ENCODE results near the gene RBM20. TPM values are rescaled to one million over a fixed set of nuclear protein-coding genes. Genes with fewer than 3 reads are reported as not detected.
"Not testable (repeated sequence)": the region's sequence is repeated elsewhere in the genome, so short reads cannot be mapped to it uniquely, and the experiment has no call there.

The RBM20 gene
- total and polyA plus RNA-seq, 4 donors, result 1.1 to 2.2 (median 1.6) TPM

DNA sequence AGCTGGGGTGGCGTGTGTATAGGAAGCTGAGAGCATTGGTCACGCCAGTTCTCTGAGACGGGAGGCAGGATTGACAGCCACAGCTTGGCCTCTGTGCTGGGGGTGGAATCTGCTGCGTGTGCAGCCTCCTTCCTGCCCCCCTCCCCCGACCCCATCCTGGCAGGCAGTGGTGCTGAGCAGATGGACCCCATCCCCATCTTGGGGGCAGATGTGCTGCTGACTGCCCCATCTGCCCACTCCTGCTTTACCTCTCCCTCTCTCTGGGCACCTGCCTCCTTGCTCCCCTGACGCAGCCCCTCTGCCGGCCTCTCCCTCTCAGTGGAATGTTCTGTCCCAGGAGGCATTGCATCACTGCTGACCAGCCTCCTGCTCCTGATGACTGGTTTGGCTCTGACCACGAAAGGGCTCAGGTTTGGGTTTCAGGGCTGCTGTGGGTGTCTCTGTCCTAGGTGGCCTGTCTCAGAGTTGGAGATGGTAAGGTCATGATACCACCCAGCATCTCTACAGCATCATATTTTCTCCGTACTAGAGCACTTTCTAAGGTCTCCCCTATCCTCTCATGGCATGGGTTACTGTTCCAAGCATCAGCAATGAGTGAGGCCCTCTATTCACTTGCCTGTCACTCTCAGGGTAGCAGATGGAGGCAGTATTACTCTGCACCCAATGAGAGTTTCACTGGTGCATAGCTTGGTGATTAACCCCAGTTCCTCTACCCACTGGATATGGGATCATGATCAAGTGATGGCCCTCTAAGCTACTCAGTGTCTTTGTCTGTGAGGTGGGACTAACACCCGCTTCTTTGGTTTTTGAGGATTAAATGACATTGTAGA, 81.9 kb downstream of the RBM20 start:
- H3K36me3 ChIP-seq (ENCODE audit: control insufficient read depth, insufficient read depth, low read length), result no peaks in the 10 kb centered on the region
- WGBS (ENCODE audit: insufficient coverage), result 30% methylated on average over 5 of the region's 10 CpGs

DNA sequence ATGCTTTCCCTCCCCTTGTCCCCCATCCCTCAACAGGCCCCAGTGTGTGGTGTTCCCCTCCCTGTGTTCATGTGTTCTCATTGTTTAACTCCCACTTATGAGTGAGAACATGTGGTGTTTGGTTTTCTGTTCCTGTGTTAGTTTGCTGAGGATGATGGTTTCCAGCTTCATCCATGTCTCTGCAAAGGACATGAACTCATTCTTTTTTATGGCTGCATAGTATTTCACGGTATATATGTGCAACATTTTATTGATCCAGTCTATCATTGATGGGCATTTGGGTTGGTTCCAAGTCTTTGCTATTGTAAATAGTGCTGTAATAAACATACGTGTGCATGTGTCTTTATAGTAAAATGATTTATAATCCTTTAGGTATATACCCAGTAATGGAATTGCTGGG, 83.6 kb downstream of the RBM20 start:
- DNase-seq (ENCODE audit: low read depth in 4 of 6, low spot score in 6 of 6); H3K36me3 ChIP-seq (ENCODE audit: control insufficient read depth, insufficient read depth, low read length); H3K4me3 ChIP-seq (ENCODE audit: low read depth, low read length); H3K4me1 ChIP-seq (ENCODE audit: control insufficient read depth, insufficient read depth, low read length); H3K27me3 ChIP-seq (ENCODE audit: control insufficient read depth, insufficient read depth, low read length); H3K27ac ChIP-seq (ENCODE audit: low read depth, low read length); H3K9me3 ChIP-seq (ENCODE audit: control insufficient read depth, insufficient read depth, low read length): not testable (repeated sequence)
- no CpG with 5 or more reads among the region's 2 CpGs for WGBS (ENCODE audit: insufficient coverage)

More for the DNA sequence above, 81.9 kb downstream of the RBM20 start:
- H3K27me3 ChIP-seq (ENCODE audit: control insufficient read depth, insufficient read depth, low read length), result no peaks in the 10 kb centered on the region
- peaks cover 3% of the 10 kb centered on the region for H3K4me1 ChIP-seq (ENCODE audit: control insufficient read depth, insufficient read depth, low read length)
- H3K4me3 ChIP-seq (ENCODE audit: low read depth, low read length), result no peak overlapping the region
- DNase-seq (ENCODE audit: low read depth in 4 of 6, low spot score in 6 of 6), result no peak
- no peaks in the 10 kb centered on the region for H3K9me3 ChIP-seq (ENCODE audit: control insufficient read depth, insufficient read depth, low read length)
- H3K27ac ChIP-seq (ENCODE audit: low read depth, low read length), result no peak overlapping the region

GRCh38 chr10:110730345-110731050, 86.4 kb downstream of the RBM20 start:
- Histone ChIP-seq H3K36me3 (ENCODE audit: control insufficient read depth, insufficient read depth, low read length) (no peaks in the 10 kb centered on the region), H3K4me3 (ENCODE audit: low read depth, low read length) (no peak overlapping the region), H3K27ac (ENCODE audit: low read depth, low read length) (no peak overlapping the region), H3K9me3 (ENCODE audit: control insufficient read depth, insufficient read depth, low read length) (no peaks in the 10 kb centered on the region), H3K4me1 (ENCODE audit: control insufficient read depth, insufficient read depth, low read length) (peaks cover 3% of the 10 kb centered on the region), H3K27me3 (ENCODE audit: control insufficient read depth, insufficient read depth, low read length) (no peaks in the 10 kb centered on the region)
- no peak for DNase-seq (ENCODE audit: low read depth in 4 of 6, low spot score in 6 of 6)
- WGBS (ENCODE audit: insufficient coverage), result 55% methylated on average over 6 of the region's 11 CpGs

DNA sequence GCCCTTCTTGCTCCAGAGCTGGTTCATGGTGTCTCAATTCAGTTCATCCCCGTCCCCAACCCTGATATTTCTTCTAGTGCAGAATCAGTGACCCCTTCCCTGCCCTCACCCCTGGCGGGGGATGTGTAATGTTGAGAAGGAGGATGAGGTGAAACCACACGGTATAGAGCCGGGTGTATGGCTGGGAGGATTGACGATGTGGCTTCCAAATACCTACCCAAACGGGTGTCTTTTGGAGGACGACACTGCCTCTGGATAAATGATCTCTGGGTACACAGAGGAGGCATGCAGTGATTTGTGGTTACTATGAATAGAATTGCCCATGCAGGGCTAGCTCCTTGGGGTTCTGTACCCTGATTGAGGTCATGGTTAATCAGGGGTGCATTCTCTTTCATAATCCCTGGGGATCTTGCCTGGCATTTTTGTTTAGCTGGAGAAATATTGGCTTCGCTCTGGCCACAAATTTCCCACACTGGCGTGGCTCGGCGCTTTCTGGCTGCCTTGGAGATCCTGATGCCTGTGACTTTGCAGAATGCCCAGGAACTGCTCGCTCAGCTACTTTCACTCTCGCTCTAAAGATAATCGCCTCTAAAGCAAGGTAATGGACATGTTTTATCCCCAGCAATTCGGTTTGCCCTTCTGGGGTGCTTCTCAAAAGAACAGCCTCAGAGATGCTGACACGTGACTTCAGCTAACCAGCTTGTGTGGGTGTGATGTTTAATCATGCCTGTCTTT, 89.2 kb downstream of the RBM20 start:
- 24% methylated on average over 11 of the region's 16 CpGs for WGBS (ENCODE audit: insufficient coverage)
- DNase-seq (ENCODE audit: low read depth in 4 of 6, low spot score in 6 of 6), result peak in 3 of 6 donors; percentile 31 to 88 (median 36)
- Histone ChIP-seq H3K36me3 (ENCODE audit: control insufficient read depth, insufficient read depth, low read length) (no peaks in the 10 kb centered on the region), H3K4me1 (ENCODE audit: control insufficient read depth, insufficient read depth, low read length) (no peaks in the 10 kb centered on the region), H3K27me3 (ENCODE audit: control insufficient read depth, insufficient read depth, low read length) (no peaks in the 10 kb centered on the region), H3K4me3 (ENCODE audit: low read depth, low read length) (peak overlapping the region; percentile 19), H3K9me3 (ENCODE audit: control insufficient read depth, insufficient read depth, low read length) (no peaks in the 10 kb centered on the region), H3K27ac (ENCODE audit: low read depth, low read length) (peak overlapping the region; percentile 43)

DNA sequence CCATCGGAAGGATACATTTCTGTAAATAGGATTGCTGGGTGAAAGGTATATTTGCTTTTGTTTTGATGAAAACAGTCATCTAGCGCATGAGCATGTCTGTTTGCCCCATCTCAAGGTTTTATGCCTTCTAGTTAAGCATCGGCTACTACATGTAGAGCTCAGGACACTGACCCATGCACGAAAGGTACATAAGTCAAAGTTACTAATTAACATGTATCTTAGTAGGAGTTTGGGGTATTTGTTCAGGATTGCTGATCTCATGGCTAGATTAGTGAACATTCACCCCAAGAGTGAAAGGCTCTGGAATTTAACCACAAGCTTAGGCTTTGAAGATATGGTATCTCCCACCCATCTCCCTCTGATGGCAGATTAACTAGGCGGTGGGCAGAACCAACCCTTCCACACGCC, 91.5 kb downstream of the RBM20 start:
- Histone ChIP-seq H3K4me1 (ENCODE audit: control insufficient read depth, insufficient read depth, low read length) (peaks cover 5% of the 10 kb centered on the region), H3K27ac (ENCODE audit: low read depth, low read length) (no peak overlapping the region), H3K36me3 (ENCODE audit: control insufficient read depth, insufficient read depth, low read length) (no peaks in the 10 kb centered on the region), H3K4me3 (ENCODE audit: low read depth, low read length) (no peak overlapping the region), H3K9me3 (ENCODE audit: control insufficient read depth, insufficient read depth, low read length) (no peaks in the 10 kb centered on the region), H3K27me3 (ENCODE audit: control insufficient read depth, insufficient read depth, low read length) (no peaks in the 10 kb centered on the region)
- WGBS (ENCODE audit: insufficient coverage), result 93% methylated on average over 2 of the region's 6 CpGs
- DNase-seq (ENCODE audit: low read depth in 4 of 6, low spot score in 6 of 6), result no peak

- Histone ChIP-seq H3K36me3 (ENCODE audit: control insufficient read depth, insufficient read depth, low read length) (no peaks in the 10 kb centered on the region), H3K27me3 (ENCODE audit: control insufficient read depth, insufficient read depth, low read length) (no peaks in the 10 kb centered on the region), H3K4me1 (ENCODE audit: control insufficient read depth, insufficient read depth, low read length) (peaks cover 5% of the 10 kb centered on the region), H3K4me3 (ENCODE audit: low read depth, low read length) (no peak overlapping the region), H3K9me3 (ENCODE audit: control insufficient read depth, insufficient read depth, low read length) (no peaks in the 10 kb centered on the region), H3K27ac (ENCODE audit: low read depth, low read length) (no peak overlapping the region)
- WGBS (ENCODE audit: insufficient coverage), result 74% methylated on average over 5 of the region's 7 CpGs
- no peak for DNase-seq (ENCODE audit: low read depth in 4 of 6, low spot score in 6 of 6)
These were observed 93.9 kb downstream of the RBM20 start for GRCh38 chr10:110737886-110738634.

DNA sequence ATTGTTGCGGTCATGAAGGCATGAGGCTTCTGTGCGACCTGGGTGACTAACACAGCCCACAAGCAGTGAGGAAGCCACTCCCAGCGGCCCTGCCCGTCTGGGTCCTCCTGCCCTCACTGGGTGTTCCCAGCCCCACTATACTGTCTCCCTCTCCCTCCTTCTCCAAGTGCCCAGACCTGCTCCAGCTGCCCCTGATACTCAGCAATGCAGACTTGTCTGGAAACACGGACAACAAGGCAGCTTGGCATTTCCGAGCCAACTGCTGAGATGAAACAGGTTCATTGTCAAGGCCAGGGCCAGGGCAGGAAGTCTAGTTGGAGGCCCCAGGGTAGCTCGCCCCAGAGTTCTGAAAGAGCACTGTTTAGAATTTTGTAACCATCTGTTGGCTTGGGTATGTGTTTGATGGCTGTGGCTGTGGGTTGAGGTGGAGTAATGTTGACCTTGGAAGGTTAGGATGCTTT, 95.7 kb downstream of the RBM20 start:
- no peaks in the 10 kb centered on the region for H3K9me3 ChIP-seq (ENCODE audit: control insufficient read depth, insufficient read depth, low read length)
- H3K4me3 ChIP-seq (ENCODE audit: low read depth, low read length), result no peak overlapping the region
- peaks cover 5% of the 10 kb centered on the region for H3K4me1 ChIP-seq (ENCODE audit: control insufficient read depth, insufficient read depth, low read length)
- H3K27ac ChIP-seq (ENCODE audit: low read depth, low read length), result no peak overlapping the region
- 59% methylated on average over 6 of the region's 7 CpGs for WGBS (ENCODE audit: insufficient coverage)
- DNase-seq (ENCODE audit: low read depth in 4 of 6, low spot score in 6 of 6), result no peak
- H3K36me3 ChIP-seq (ENCODE audit: control insufficient read depth, insufficient read depth, low read length), result no peaks in the 10 kb centered on the region
- no peaks in the 10 kb centered on the region for H3K27me3 ChIP-seq (ENCODE audit: control insufficient read depth, insufficient read depth, low read length)

DNA sequence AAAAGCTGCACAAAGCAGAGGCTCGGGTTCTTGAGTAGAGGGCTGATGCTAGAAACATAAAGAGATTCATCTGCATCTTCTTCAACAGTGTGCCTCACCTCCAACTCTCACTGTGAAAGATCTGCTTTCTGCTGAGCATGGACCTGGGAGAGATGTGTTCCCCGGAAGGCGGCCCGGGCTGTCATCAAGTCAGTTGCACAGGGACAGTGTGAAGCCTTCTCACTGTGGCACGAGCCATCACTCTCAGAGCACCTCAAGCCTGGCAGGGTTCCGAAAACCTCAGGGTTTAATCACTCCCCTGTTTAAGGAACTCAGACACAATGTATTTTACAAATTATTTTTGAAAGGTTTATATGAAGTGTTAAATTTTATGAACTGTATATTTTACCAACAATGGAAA, 98.7 kb downstream of the RBM20 start:
- Histone ChIP-seq H3K4me3 (ENCODE audit: low read depth, low read length) (no peak overlapping the region), H3K9me3 (ENCODE audit: control insufficient read depth, insufficient read depth, low read length) (no peaks in the 10 kb centered on the region), H3K27ac (ENCODE audit: low read depth, low read length) (no peak overlapping the region), H3K27me3 (ENCODE audit: control insufficient read depth, insufficient read depth, low read length) (no peaks in the 10 kb centered on the region), H3K4me1 (ENCODE audit: control insufficient read depth, insufficient read depth, low read length) (peaks cover 5% of the 10 kb centered on the region), H3K36me3 (ENCODE audit: control insufficient read depth, insufficient read depth, low read length) (no peaks in the 10 kb centered on the region)
- WGBS (ENCODE audit: insufficient coverage), result 82% methylated on average over 4 of the region's 6 CpGs
- DNase-seq (ENCODE audit: low read depth in 4 of 6, low spot score in 6 of 6), result no peak

- DNase-seq (ENCODE audit: low read depth in 4 of 6, low spot score in 6 of 6), result no peak
- Histone ChIP-seq H3K36me3 (ENCODE audit: control insufficient read depth, insufficient read depth, low read length) (no peaks in the 10 kb centered on the region), H3K4me3 (ENCODE audit: low read depth, low read length) (no peak overlapping the region), H3K9me3 (ENCODE audit: control insufficient read depth, insufficient read depth, low read length) (no peaks in the 10 kb centered on the region), H3K4me1 (ENCODE audit: control insufficient read depth, insufficient read depth, low read length) (peaks cover 3% of the 10 kb centered on the region), H3K27ac (ENCODE audit: low read depth, low read length) (no peak overlapping the region), H3K27me3 (ENCODE audit: control insufficient read depth, insufficient read depth, low read length) (no peaks in the 10 kb centered on the region)
- WGBS (ENCODE audit: insufficient coverage), result 90% methylated on average over 1 of the region's 5 CpGs
These were observed 100.6 kb downstream of the RBM20 start for GRCh38 chr10:110744782-110745181.
